GM23338 (cell line): ENCODE measurements around the gene CD163L1. TPM values are rescaled to one million over a fixed set of nuclear protein-coding genes. Genes with fewer than 3 reads are reported as not detected.

Source experiments
- ATAC-seq: fragments of 200-7000 bp; cut with Tn5 transposase; 3 replicates; pipeline ENCODE4 v1.9.1; 2020
- DNase-seq: peaks from one replicate; pipeline ENCODE4 v3.0.0-alpha.2; 2015; ENCODE audit warnings: low spot score
- H2AFZ ChIP-seq: fragments of 200-600 bp; sonication (generic); 2 replicates; pipeline ENCODE4 v1.8.0; 2016; ENCODE audit warnings: antibody characterized with exemption, mild to moderate bottlenecking, moderate library complexity
- H3F3A ChIP-seq: fragments of 200-600 bp; sonication (generic); replicated peaks from 2 replicates; pipeline ENCODE4 v1.8.0; 2017; ENCODE audit warnings: antibody characterized with exemption, mixed run types, low read depth
- H3K27ac ChIP-seq: fragments of 200-600 bp; sonication (generic); 2 replicates; pipeline ENCODE4 v1.6.1; 2016; ENCODE audit warnings: low read depth
- H3K27me3 ChIP-seq: fragments of 200-600 bp; sonication (generic); 2 replicates; pipeline ENCODE4 v1.8.0; 2016; ENCODE audit warnings: mild to moderate bottlenecking, mixed run types, moderate library complexity; ENCODE audit not compliant: insufficient read depth
- H3K36me3 ChIP-seq: fragments of 200-600 bp; sonication (generic); 2 replicates; pipeline ENCODE4 v1.8.0; 2016; ENCODE audit warnings: mild to moderate bottlenecking; ENCODE audit not compliant: insufficient read depth
- H3K4me1 ChIP-seq: fragments of 200-600 bp; sonication (generic); 2 replicates; pipeline ENCODE4 v1.8.0; 2016; ENCODE audit warnings: mild to moderate bottlenecking, moderate library complexity; ENCODE audit not compliant: insufficient read depth
- H3K4me2 ChIP-seq: fragments of 200-600 bp; sonication (generic); 2 replicates; pipeline ENCODE4 v1.7.1; 2017; ENCODE audit warnings: mixed run types
- H3K4me3 ChIP-seq: fragments of 200-600 bp; sonication (generic); 2 replicates; pipeline ENCODE4 v1.6.1; 2016; ENCODE audit warnings: mixed run types
- H3K79me2 ChIP-seq: fragments of 200-600 bp; sonication (generic); replicated peaks from 2 replicates; pipeline ENCODE4 v1.8.0; 2017; ENCODE audit warnings: mild to moderate bottlenecking; ENCODE audit not compliant: insufficient read depth
- H3K9me2 ChIP-seq: fragments of 200-600 bp; sonication (generic); 2 replicates; pipeline ENCODE4 v1.8.0; 2017; ENCODE audit not compliant: insufficient read depth
- H4K20me1 ChIP-seq: fragments of 200-600 bp; sonication (generic); replicated peaks from 2 replicates; pipeline ENCODE4 v1.8.0; 2017; ENCODE audit warnings: mild to moderate bottlenecking; ENCODE audit not compliant: insufficient read depth
- H3K27ac Mint-ChIP-seq: 2 replicates; pipeline ENCODE4 v1.8.0; 2020; ENCODE audit warnings: inconsistent platforms, mild to moderate bottlenecking, moderate library complexity, mixed read lengths
- H3K27me3 Mint-ChIP-seq: 3 replicates; pipeline ENCODE4 v1.8.0; 2022; ENCODE audit warnings: low read depth, mild to moderate bottlenecking, moderate library complexity, mixed read lengths, inconsistent platforms; ENCODE audit not compliant: insufficient read depth, poor library complexity
- H3K36me3 Mint-ChIP-seq: 3 replicates; pipeline ENCODE4 v1.8.0; 2021; ENCODE audit warnings: low read depth, mild to moderate bottlenecking, inconsistent platforms, moderate library complexity, mixed read lengths
- H3K4me1 Mint-ChIP-seq: 3 replicates; pipeline ENCODE4 v1.8.0; 2020; ENCODE audit warnings: mild to moderate bottlenecking, inconsistent platforms, mixed read lengths
- H3K4me3 Mint-ChIP-seq: 3 replicates; pipeline ENCODE4 v1.8.0; 2021; ENCODE audit warnings: moderate library complexity, mild to moderate bottlenecking, inconsistent platforms, mixed read lengths
- H3K9me3 Mint-ChIP-seq: 3 replicates; pipeline ENCODE4 v1.8.0; 2020; ENCODE audit warnings: moderate library complexity, mild to moderate bottlenecking, inconsistent platforms, mixed read lengths
- CREB1 ChIP-seq: fragments of 250-450 bp; sonication (Bioruptor Pico); IDR thresholded peaks from 2 replicates; pipeline ENCODE4 v1.5.0; 2020; ENCODE audit warnings: low read depth, mild to moderate bottlenecking, moderate library complexity
- EZH2 ChIP-seq: fragments of 200-600 bp; sonication (generic); IDR thresholded peaks from one replicate; pipeline ENCODE4 v1.8.0; 2017; ENCODE audit warnings: antibody characterized with exemption, mild to moderate bottlenecking, low read depth; ENCODE audit not compliant: unreplicated experiment
- EZH2phosphoT487 ChIP-seq: fragments of 200-600 bp; sonication (generic); IDR thresholded peaks from one replicate; pipeline ENCODE4 v1.8.1; 2018; ENCODE audit warnings: antibody characterized with exemption; ENCODE audit not compliant: unreplicated experiment
- JUNB ChIP-seq: IDR thresholded peaks from one replicate; pipeline ENCODE4 v1.6.1; 2016; ENCODE audit warnings: antibody characterized with exemption; ENCODE audit not compliant: unreplicated experiment
- NANOG ChIP-seq: IDR thresholded peaks from 2 replicates; pipeline ENCODE4 v1.6.1; 2016; ENCODE audit warnings: antibody characterized with exemption, borderline replicate concordance
- POLR2AphosphoS5 ChIP-seq: IDR thresholded peaks from 2 replicates; pipeline ENCODE4 v1.6.1; 2016; ENCODE audit warnings: antibody characterized with exemption, low read depth
- STAT1 ChIP-seq: IDR thresholded peaks from one replicate; pipeline ENCODE4 v1.6.1; 2016; ENCODE audit warnings: antibody characterized with exemption; ENCODE audit not compliant: unreplicated experiment
- ZNF114 ChIP-seq: fragments of 250-450 bp; sonication (Bioruptor Pico); IDR thresholded peaks from 2 replicates; pipeline ENCODE4 v1.5.0; 2020; ENCODE audit warnings: mild to moderate bottlenecking, moderate library complexity
- ZNF331 ChIP-seq: fragments of 250-450 bp; sonication (Bioruptor Pico); IDR thresholded peaks from 2 replicates; pipeline ENCODE4 v1.5.0; 2020; ENCODE audit warnings: low read depth, mild to moderate bottlenecking, moderate library complexity
- polyA plus RNA-seq: library from polyadenylated mRNA; unstranded; fragments of >200 nt; fragmentation: Nextera tagmentation; extraction: Ambion mirVana; gene quantifications from 2 replicates; pipeline ENCODE4 v1.2.1, GENCODE V29; 2016
- total RNA-seq: library from RNA; depleted of rRNA; stranded (reverse); fragments of >200 nt; shearing (Covaris generic); gene quantifications from 2 replicates; pipeline ENCODE4 v1.2.3, GENCODE V29; 2014
- TF ChIP-seq, protein P1 (sequence below): IDR thresholded peaks from one replicate; pipeline ENCODE4 v1.6.1; 2018; ENCODE audit warnings: antibody characterized with exemption; ENCODE audit not compliant: unreplicated experiment
- TF ChIP-seq, protein P2 (sequence below), 2 experiments: fragments of 200-600 bp in 1 of 2; sonication (generic) in 1 of 2; conservative IDR thresholded peaks; 2 replicates each; pipeline versions ENCODE4 v1.5.1 to v1.6.1; 2016 to 2017; ENCODE audit warnings: antibody characterized with exemption in 2 of 2, low read depth in 2 of 2, mild to moderate bottlenecking in 2 of 2, moderate library complexity in 1 of 2
- TF ChIP-seq, protein P3 (sequence below): fragments of 250-450 bp; sonication (Bioruptor Pico); IDR thresholded peaks from 2 replicates; pipeline ENCODE4 v1.5.0; 2020; ENCODE audit warnings: mild to moderate bottlenecking, moderate library complexity
- TF ChIP-seq, protein P4 (sequence below): IDR thresholded peaks from 2 replicates; pipeline ENCODE4 v1.6.1; 2016; ENCODE audit warnings: antibody characterized with exemption

CD163L1 gene
- total and polyA plus RNA-seq, 2 experiments from 2014 or later, result 0.14 to 0.36 TPM

DNA sequence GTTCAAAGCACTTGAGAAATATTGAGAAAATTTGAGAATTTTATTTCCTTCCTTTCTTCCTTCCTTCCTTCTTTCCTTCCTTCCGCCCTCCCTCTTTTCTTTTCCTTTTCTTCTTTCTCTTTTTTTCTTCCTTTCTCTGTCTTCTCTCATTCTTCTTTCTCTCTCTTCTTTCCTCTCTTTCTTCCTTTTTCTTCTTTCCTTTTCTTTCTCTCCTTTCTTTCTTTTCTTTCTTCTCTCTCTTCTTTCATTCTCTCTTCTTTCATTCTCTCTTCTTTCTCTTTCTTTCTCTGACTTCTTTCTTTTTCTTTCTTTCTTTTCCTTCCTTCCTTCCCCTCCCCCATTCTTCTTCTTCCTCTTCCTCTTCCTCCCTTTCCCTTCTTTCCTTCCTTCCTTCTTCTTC, 44.9 kb downstream of the CD163L1 start:
- H3K27ac ChIP-seq, result no peak overlapping the region

More for the DNA sequence above, 44.9 kb downstream of the CD163L1 start:
- DNase-seq, result no peak
- Histone ChIP-seq H3K27me3 (no peaks in the 10 kb centered on the region), H3K4me3 (no peak overlapping the region), H3K9me2 (no peaks in the 10 kb centered on the region; the same call in 1 of the 2 replicates), H3K4me2 (no peak overlapping the region), H3K36me3 (no peaks in the 10 kb centered on the region), H3F3A (no peaks in the 10 kb centered on the region), H3K4me1 (no peaks in the 10 kb centered on the region), H4K20me1 (no peaks in the 10 kb centered on the region), H3K79me2 (no peaks in the 10 kb centered on the region), H2AFZ (no peak overlapping the region)
- no peak for ATAC-seq
- Mint-ChIP-seq H3K4me1 (no peaks in the 10 kb centered on the region), H3K27me3 (peaks cover 3% of the 10 kb centered on the region), H3K9me3 (peaks cover 10% of the 10 kb centered on the region; the same call in 2 of the 3 replicates), H3K4me3 (no peak overlapping the region), H3K27ac (no peak overlapping the region), H3K36me3 (no peaks in the 10 kb centered on the region)
- TF ChIP-seq, protein P1, sequence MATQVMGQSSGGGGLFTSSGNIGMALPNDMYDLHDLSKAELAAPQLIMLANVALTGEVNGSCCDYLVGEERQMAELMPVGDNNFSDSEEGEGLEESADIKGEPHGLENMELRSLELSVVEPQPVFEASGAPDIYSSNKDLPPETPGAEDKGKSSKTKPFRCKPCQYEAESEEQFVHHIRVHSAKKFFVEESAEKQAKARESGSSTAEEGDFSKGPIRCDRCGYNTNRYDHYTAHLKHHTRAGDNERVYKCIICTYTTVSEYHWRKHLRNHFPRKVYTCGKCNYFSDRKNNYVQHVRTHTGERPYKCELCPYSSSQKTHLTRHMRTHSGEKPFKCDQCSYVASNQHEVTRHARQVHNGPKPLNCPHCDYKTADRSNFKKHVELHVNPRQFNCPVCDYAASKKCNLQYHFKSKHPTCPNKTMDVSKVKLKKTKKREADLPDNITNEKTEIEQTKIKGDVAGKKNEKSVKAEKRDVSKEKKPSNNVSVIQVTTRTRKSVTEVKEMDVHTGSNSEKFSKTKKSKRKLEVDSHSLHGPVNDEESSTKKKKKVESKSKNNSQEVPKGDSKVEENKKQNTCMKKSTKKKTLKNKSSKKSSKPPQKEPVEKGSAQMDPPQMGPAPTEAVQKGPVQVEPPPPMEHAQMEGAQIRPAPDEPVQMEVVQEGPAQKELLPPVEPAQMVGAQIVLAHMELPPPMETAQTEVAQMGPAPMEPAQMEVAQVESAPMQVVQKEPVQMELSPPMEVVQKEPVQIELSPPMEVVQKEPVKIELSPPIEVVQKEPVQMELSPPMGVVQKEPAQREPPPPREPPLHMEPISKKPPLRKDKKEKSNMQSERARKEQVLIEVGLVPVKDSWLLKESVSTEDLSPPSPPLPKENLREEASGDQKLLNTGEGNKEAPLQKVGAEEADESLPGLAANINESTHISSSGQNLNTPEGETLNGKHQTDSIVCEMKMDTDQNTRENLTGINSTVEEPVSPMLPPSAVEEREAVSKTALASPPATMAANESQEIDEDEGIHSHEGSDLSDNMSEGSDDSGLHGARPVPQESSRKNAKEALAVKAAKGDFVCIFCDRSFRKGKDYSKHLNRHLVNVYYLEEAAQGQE, result no peak
- TF ChIP-seq, protein P2, sequence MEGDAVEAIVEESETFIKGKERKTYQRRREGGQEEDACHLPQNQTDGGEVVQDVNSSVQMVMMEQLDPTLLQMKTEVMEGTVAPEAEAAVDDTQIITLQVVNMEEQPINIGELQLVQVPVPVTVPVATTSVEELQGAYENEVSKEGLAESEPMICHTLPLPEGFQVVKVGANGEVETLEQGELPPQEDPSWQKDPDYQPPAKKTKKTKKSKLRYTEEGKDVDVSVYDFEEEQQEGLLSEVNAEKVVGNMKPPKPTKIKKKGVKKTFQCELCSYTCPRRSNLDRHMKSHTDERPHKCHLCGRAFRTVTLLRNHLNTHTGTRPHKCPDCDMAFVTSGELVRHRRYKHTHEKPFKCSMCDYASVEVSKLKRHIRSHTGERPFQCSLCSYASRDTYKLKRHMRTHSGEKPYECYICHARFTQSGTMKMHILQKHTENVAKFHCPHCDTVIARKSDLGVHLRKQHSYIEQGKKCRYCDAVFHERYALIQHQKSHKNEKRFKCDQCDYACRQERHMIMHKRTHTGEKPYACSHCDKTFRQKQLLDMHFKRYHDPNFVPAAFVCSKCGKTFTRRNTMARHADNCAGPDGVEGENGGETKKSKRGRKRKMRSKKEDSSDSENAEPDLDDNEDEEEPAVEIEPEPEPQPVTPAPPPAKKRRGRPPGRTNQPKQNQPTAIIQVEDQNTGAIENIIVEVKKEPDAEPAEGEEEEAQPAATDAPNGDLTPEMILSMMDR (conservative IDR thresholded peaks at IDR 0.05; ENCODE audit: low read depth in 2 of 2), result no peak
- TF ChIP-seq, protein P3, sequence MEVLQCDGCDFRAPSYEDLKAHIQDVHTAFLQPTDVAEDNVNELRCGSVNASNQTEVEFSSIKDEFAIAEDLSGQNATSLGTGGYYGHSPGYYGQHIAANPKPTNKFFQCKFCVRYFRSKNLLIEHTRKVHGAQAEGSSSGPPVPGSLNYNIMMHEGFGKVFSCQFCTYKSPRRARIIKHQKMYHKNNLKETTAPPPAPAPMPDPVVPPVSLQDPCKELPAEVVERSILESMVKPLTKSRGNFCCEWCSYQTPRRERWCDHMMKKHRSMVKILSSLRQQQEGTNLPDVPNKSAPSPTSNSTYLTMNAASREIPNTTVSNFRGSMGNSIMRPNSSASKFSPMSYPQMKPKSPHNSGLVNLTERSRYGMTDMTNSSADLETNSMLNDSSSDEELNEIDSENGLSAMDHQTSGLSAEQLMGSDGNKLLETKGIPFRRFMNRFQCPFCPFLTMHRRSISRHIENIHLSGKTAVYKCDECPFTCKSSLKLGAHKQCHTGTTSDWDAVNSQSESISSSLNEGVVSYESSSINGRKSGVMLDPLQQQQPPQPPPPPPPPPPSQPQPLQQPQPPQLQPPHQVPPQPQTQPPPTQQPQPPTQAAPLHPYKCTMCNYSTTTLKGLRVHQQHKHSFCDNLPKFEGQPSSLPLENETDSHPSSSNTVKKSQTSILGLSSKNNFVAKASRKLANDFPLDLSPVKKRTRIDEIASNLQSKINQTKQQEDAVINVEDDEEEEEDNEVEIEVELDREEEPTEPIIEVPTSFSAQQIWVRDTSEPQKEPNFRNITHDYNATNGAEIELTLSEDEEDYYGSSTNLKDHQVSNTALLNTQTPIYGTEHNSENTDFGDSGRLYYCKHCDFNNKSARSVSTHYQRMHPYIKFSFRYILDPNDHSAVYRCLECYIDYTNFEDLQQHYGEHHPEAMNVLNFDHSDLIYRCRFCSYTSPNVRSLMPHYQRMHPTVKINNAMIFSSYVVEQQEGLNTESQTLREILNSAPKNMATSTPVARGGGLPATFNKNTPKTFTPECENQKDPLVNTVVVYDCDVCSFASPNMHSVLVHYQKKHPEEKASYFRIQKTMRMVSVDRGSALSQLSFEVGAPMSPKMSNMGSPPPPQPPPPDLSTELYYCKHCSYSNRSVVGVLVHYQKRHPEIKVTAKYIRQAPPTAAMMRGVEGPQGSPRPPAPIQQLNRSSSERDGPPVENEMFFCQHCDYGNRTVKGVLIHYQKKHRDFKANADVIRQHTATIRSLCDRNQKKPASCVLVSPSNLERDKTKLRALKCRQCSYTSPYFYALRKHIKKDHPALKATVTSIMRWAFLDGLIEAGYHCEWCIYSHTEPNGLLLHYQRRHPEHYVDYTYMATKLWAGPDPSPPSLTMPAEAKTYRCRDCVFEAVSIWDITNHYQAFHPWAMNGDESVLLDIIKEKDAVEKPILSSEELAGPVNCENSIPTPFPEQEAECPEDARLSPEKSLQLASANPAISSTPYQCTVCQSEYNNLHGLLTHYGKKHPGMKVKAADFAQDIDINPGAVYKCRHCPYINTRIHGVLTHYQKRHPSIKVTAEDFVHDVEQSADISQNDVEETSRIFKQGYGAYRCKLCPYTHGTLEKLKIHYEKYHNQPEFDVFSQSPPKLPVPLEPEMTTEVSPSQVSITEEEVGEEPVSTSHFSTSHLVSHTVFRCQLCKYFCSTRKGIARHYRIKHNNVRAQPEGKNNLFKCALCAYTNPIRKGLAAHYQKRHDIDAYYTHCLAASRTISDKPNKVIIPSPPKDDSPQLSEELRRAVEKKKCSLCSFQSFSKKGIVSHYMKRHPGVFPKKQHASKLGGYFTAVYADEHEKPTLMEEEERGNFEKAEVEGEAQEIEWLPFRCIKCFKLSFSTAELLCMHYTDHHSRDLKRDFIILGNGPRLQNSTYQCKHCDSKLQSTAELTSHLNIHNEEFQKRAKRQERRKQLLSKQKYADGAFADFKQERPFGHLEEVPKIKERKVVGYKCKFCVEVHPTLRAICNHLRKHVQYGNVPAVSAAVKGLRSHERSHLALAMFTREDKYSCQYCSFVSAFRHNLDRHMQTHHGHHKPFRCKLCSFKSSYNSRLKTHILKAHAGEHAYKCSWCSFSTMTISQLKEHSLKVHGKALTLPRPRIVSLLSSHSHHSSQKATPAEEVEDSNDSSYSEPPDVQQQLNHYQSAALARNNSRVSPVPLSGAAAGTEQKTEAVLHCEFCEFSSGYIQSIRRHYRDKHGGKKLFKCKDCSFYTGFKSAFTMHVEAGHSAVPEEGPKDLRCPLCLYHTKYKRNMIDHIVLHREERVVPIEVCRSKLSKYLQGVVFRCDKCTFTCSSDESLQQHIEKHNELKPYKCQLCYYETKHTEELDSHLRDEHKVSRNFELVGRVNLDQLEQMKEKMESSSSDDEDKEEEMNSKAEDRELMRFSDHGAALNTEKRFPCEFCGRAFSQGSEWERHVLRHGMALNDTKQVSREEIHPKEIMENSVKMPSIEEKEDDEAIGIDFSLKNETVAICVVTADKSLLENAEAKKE (CRISPR knock-in tag), result no peak
- TF ChIP-seq NANOG, result no peak
- TF ChIP-seq, protein P4, sequence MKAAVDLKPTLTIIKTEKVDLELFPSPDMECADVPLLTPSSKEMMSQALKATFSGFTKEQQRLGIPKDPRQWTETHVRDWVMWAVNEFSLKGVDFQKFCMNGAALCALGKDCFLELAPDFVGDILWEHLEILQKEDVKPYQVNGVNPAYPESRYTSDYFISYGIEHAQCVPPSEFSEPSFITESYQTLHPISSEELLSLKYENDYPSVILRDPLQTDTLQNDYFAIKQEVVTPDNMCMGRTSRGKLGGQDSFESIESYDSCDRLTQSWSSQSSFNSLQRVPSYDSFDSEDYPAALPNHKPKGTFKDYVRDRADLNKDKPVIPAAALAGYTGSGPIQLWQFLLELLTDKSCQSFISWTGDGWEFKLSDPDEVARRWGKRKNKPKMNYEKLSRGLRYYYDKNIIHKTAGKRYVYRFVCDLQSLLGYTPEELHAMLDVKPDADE, result no peak
- TF ChIP-seq JUNB, result no peak
- TF ChIP-seq ZNF331, result no peak
- TF ChIP-seq EZH2phosphoT487, result no peak
- no peak for TF ChIP-seq POLR2AphosphoS5
- no peak for TF ChIP-seq EZH2
- TF ChIP-seq STAT1, result no peak
- no peak for TF ChIP-seq CREB1 (CRISPR knock-in tag)
- TF ChIP-seq ZNF114 (CRISPR knock-in tag), result no peak
